D721Med (cell line): ENCODE results near the gene NEUROG3.

ENCODE experiments used
- DNase-seq: peaks from one replicate; pipeline ENCODE4 v3.0.0; 2011; ENCODE audit warnings: low spot score; ENCODE audit not compliant: insufficient read length
- FAIRE-seq: peaks from 2 replicates; lab custom pipeline; 2011; peaks lifted over from hg19 to GRCh38; lab: Jason Lieb, UNC
- TF ChIP-seq, protein P1 (sequence below): IDR thresholded peaks from 2 replicates; pipeline ENCODE4 v1.5.1; 2012; ENCODE audit warnings: mild to moderate bottlenecking, control low read depth; ENCODE audit not compliant: insufficient read depth; ENCODE audit errors: missing control alignments

The NEUROG3 gene

GRCh38 chr10:69571618-69572158 is 1.5 kb downstream of the NEUROG3 start:
- DNase-seq (no peak), FAIRE-seq (no peak)
- TF ChIP-seq, protein P1, sequence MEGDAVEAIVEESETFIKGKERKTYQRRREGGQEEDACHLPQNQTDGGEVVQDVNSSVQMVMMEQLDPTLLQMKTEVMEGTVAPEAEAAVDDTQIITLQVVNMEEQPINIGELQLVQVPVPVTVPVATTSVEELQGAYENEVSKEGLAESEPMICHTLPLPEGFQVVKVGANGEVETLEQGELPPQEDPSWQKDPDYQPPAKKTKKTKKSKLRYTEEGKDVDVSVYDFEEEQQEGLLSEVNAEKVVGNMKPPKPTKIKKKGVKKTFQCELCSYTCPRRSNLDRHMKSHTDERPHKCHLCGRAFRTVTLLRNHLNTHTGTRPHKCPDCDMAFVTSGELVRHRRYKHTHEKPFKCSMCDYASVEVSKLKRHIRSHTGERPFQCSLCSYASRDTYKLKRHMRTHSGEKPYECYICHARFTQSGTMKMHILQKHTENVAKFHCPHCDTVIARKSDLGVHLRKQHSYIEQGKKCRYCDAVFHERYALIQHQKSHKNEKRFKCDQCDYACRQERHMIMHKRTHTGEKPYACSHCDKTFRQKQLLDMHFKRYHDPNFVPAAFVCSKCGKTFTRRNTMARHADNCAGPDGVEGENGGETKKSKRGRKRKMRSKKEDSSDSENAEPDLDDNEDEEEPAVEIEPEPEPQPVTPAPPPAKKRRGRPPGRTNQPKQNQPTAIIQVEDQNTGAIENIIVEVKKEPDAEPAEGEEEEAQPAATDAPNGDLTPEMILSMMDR, result no peak

DNA sequence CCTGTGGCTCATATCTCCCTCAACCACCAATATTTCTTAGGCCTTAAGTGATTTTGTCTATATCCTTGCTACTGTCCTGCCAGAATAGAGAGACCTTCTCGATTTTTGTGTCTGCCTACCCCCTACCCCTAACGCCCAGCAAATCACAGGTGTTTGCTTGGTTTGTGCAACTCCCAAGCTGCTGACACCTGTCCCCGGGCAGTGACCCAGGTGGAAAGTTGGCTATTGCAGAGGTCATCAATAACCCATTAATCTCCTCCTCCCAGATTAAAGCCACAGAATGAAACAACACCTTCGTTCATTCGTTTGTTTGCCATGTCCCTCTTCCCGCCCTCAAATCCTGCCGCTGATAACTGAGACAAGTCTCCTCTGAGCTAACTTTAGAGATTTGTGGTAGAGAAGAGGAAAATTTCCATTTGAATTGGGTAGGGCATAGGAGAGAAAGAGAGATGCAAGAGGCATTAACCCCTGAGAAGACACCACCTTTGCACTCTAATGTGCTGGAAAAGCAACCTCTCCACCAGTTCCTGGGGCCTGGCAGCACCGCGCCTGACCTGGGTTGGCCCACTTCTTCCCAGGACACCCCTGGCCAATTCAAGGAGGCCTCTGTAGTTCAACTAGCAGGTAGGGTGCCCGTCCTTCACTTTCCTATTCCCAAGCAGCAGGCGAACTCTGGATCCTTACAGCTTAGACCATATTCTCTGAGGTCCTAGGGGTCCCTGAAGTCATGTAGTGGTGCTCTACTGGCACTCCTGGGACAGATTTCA is 3.0 kb downstream of the NEUROG3 start:
- no peak for FAIRE-seq
- DNase-seq, result no peak
- TF ChIP-seq, protein P1, result no peak

DNA sequence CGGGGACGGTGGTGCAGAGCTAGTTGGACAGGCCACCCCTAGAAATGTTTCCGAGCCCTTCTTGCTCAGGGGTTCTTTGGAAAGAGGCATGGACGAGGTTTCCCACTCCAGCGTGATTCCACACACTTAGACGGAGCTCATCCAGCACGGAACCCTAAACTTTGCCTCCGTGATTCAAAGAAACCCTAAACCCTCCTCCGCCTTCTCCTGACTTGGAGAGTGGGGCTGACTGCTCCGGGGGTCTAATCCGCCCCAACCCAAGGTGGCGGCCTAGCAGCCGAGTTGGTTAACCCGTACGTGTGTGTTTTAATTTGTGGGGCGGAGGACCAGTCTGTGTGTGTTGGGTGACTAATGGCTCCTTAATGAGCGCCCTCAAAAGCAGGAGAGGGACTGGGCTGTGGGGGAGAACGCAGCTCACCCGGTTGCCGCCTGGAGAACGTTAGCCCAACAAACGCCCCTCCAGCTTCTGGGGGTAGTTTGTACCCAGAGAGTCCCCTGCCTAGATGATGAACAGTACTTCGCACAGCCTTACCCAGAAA is 3.8 kb downstream of the NEUROG3 start:
- DNase-seq (no peak), FAIRE-seq (no peak)
- TF ChIP-seq, protein P1, result no peak

DNA sequence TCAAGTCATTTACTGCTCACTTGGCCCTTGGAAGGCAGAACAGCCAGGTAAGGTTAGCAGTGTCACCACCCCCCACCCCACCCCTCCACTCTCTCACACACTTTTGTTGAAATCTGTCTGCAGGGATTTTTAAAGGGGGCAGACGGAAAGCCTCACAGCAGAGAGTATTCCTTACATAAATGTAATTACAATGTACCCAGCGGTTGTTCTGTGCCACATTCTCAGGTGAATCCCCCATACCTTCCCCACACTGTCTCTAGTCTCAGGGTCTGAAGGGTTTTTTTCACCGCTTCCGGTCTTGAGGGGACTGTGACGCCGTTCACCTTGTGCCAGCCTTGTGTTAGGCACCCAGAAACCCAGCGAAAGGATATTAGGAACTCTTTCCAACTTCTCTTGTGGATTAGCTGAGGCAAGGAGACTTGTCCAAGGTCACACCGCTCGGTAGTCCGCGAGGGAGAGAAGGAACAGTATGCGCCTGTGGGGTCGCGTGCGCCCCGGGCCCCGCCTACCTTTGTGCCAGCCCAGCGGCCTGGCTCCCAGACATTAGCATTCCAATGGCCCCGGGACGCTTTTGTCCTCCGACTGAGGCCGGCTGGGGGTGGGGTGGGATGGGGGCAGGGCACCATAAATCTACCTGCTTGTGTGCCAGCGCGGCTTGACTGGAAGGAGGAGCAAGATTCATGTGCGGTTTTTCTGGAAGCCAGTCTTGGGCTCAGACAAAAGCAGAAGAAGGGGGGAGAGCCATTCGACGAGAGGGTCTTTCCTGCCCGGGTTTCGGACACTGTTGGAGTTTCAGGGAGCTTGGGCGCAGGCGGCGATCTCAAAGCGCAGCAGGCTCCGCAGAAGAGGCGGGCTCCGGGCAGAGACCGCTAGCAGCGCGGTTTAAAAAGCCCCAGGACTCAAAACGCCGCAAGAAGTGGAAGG is 4.5 kb downstream of the NEUROG3 start:
- TF ChIP-seq, protein P1, result no peak
- FAIRE-seq, result no peak

GRCh38 chr10:69567920-69568319 is 5.3 kb downstream of the NEUROG3 start:
- FAIRE-seq (no peak), DNase-seq (no peak)
- TF ChIP-seq, protein P1, result no peak

More for the DNA sequence above, 4.5 kb downstream of the NEUROG3 start:
- DNase-seq, result no peak

DNA sequence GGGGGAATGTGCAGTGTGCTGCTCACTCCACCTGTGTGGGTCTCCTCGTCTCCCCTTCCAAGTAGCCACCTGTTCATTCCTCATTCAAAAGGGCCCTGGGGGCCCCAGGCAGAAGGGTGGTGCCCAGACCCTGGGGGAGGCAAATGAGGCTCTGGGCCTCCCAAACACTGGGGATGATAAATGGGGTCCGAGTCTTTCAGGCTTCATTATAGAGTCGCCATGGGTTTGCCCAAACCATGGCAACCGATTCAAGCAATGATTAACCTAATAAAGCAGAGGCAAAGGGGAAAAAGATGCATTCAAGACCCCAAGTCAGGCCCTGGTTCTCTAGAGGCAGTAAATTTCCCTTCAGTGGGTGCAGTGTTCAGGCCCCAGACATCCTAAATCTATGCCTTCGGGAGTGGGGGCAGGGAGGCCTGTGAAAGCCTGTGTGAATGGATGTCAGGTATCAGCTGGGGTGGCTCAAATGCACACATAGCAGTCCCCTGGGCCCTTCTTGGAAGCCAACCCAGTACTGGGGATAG is 10.4 kb downstream of the NEUROG3 start:
- TF ChIP-seq, protein P1, result no peak
- FAIRE-seq (no peak), DNase-seq (no peak)
